IMR-90 (cell line): ENCODE measurements around the gene AGAP1. TPM values are rescaled to one million over a fixed set of nuclear protein-coding genes. Genes with fewer than 3 reads are reported as not detected.

Experiments
- ATAC-seq: fragments of 200-7000 bp; cut with Tn5 transposase; 2 replicates; pipeline ENCODE4 v1.9.1; 2020; ENCODE audit warnings: low read depth, mild to moderate bottlenecking, moderate library complexity
- BruUV-seq: library from RNA; stranded (reverse); fragments of 400-500 nt; replicated peaks from 2 replicates; lab custom pipeline; 2021; lab: Mats Ljungman, UMichigan
- CTCF ChIA-PET: fragments of 300-600 bp; formaldehyde crosslinking; extraction: SDS; loops from one replicate; lab custom pipeline; 2021; ENCODE audit warnings: antibody characterized with exemption; lab: Yijun Ruan, JAX
- POLR2A ChIA-PET: fragments of 300-600 bp; sonication (Branson Sonifier 250); formaldehyde crosslinking; loops from one replicate; lab custom pipeline; 2022; ENCODE audit warnings: antibody characterized with exemption; ENCODE audit not compliant: unreplicated experiment; lab: Charles Lee
- DNase-seq: peaks from one replicate; pipeline ENCODE4 v3.0.0; 2013
- H2AFZ ChIP-seq: replicated peaks from 2 replicates; pipeline ENCODE3; 2013; ENCODE audit warnings: low read length, mild to moderate bottlenecking; ENCODE audit not compliant: poor library complexity
- H2AK5ac ChIP-seq: 2 replicates; pipeline ENCODE4 v1.6.1; 2013; ENCODE audit warnings: low read depth, low read length, inconsistent platforms
- H2AK9ac ChIP-seq: replicated peaks from 2 replicates; pipeline ENCODE3; 2013; ENCODE audit warnings: mild to moderate bottlenecking, low read depth, low read length, moderate library complexity; ENCODE audit not compliant: poor library complexity
- H2BK120ac ChIP-seq: 2 replicates; pipeline ENCODE4 v1.6.1; 2013; ENCODE audit warnings: low read depth, low read length, inconsistent platforms
- H2BK15ac ChIP-seq: 3 replicates; pipeline ENCODE4 v1.6.1; 2013; ENCODE audit warnings: low read depth, low read length, inconsistent platforms
- H2BK20ac ChIP-seq: 2 replicates; pipeline ENCODE4 v1.6.1; 2013; ENCODE audit warnings: low read depth, mild to moderate bottlenecking, inconsistent platforms, low read length, moderate library complexity
- H2BK5ac ChIP-seq: 2 replicates; pipeline ENCODE4 v1.6.1; 2013; ENCODE audit warnings: mild to moderate bottlenecking, low read depth, low read length, inconsistent platforms; ENCODE audit not compliant: poor library complexity, severe bottlenecking
- H3K14ac ChIP-seq: replicated peaks from 2 replicates; pipeline ENCODE4 v1.6.1; 2013; ENCODE audit warnings: low read depth, low read length, inconsistent platforms
- H3K18ac ChIP-seq: 2 replicates; pipeline ENCODE4 v1.6.1; 2013; ENCODE audit warnings: low read depth, low read length, control low read depth
- H3K23ac ChIP-seq: 2 replicates; pipeline ENCODE4 v1.6.1; 2013; ENCODE audit warnings: low read depth, low read length, inconsistent platforms
- H3K27ac ChIP-seq: 2 replicates; pipeline ENCODE4 v1.5.1; 2013; ENCODE audit warnings: mild to moderate bottlenecking, control low read depth, low read length; ENCODE audit not compliant: insufficient read depth
- H3K27me3 ChIP-seq: 2 replicates; pipeline ENCODE4 v1.6.1; 2013; ENCODE audit warnings: low read length; ENCODE audit not compliant: control insufficient read depth, insufficient read depth
- H3K36me3 ChIP-seq: 2 replicates; pipeline ENCODE4 v1.6.1; 2013; ENCODE audit warnings: low read length, mixed read lengths; ENCODE audit not compliant: control insufficient read depth, insufficient read depth
- H3K4ac ChIP-seq: 2 replicates; pipeline ENCODE4 v1.6.1; 2013; ENCODE audit warnings: low read depth, low read length, inconsistent platforms
- H3K4me1 ChIP-seq: 2 replicates; pipeline ENCODE4 v1.6.1; 2013; ENCODE audit warnings: low read length, mixed read lengths; ENCODE audit not compliant: control insufficient read depth, insufficient read depth
- H3K4me2 ChIP-seq: 2 replicates; pipeline ENCODE4 v1.6.1; 2013; ENCODE audit warnings: low read depth, mild to moderate bottlenecking, control low read depth, low read length, moderate library complexity
- H3K4me3 ChIP-seq: 2 replicates; pipeline ENCODE4 v1.5.1; 2013; ENCODE audit warnings: low read depth, mild to moderate bottlenecking, control low read depth, low read length, moderate library complexity; ENCODE audit not compliant: insufficient read depth
- H3K56ac ChIP-seq: 2 replicates; pipeline ENCODE4 v1.6.1; 2013; ENCODE audit warnings: low read length, inconsistent platforms; ENCODE audit not compliant: insufficient read depth; ENCODE audit errors: extremely low read depth
- H3K79me1 ChIP-seq, 2 experiments: 2 replicates each; pipeline ENCODE4 v1.6.1; 2013; ENCODE audit warnings: low read length in 2 of 2, inconsistent platforms in 1 of 2, low read depth in 1 of 2
- H3K9ac ChIP-seq: 2 replicates; pipeline ENCODE4 v1.6.1; 2013; ENCODE audit warnings: low read depth, low read length, control low read depth
- H3K9me1 ChIP-seq: 2 replicates; pipeline ENCODE4 v1.6.1; 2013; ENCODE audit warnings: low read length, inconsistent platforms; ENCODE audit not compliant: insufficient read depth
- H3K9me3 ChIP-seq: 2 replicates; pipeline ENCODE4 v1.6.1; 2013; ENCODE audit warnings: low read length; ENCODE audit not compliant: control insufficient read depth, insufficient read depth
- H4K20me1 ChIP-seq: 2 replicates; pipeline ENCODE4 v1.6.1; 2013; ENCODE audit warnings: low read length, inconsistent platforms; ENCODE audit not compliant: insufficient read depth
- H4K5ac ChIP-seq: 2 replicates; pipeline ENCODE4 v1.6.1; 2013; ENCODE audit warnings: mild to moderate bottlenecking, low read depth, low read length, control low read depth
- H4K8ac ChIP-seq, 2 experiments: 2 replicates each; pipeline ENCODE4 v1.6.1; 2013; ENCODE audit warnings: low read depth in 2 of 2, low read length in 2 of 2, control low read depth in 1 of 2, inconsistent platforms in 1 of 2
- H4K91ac ChIP-seq: 2 replicates; pipeline ENCODE4 v1.6.1; 2013; ENCODE audit warnings: low read depth, low read length, inconsistent platforms; ENCODE audit not compliant: insufficient read depth
- BHLHE40 ChIP-seq: fragments of 150-350 bp; IDR thresholded peaks from 2 replicates; pipeline ENCODE4 v1.6.1; 2016; ENCODE audit warnings: mild to moderate bottlenecking, low read depth, low read length
- CEBPB ChIP-seq: IDR thresholded peaks from 2 replicates; pipeline ENCODE4 v1.6.1; 2012; ENCODE audit warnings: low read depth, low read length, improper control_type of control experiment
- CHD1 ChIP-seq: IDR thresholded peaks from 2 replicates; pipeline ENCODE4 v1.6.1; 2012; ENCODE audit warnings: low read depth, low read length, improper control_type of control experiment
- FOS ChIP-seq: fragments of 150-350 bp; IDR thresholded peaks from 2 replicates; pipeline ENCODE4 v1.6.1; 2016; ENCODE audit warnings: low read depth, low read length
- MAFK ChIP-seq: IDR thresholded peaks from 2 replicates; pipeline ENCODE4 v1.6.1; 2012; ENCODE audit warnings: low read depth, low read length, improper control_type of control experiment
- MAZ ChIP-seq: IDR thresholded peaks from 2 replicates; pipeline ENCODE4 v1.6.1; 2012; ENCODE audit warnings: low read depth, mild to moderate bottlenecking, low read length, improper control_type of control experiment, moderate library complexity, borderline replicate concordance
- MXI1 ChIP-seq: IDR thresholded peaks from 2 replicates; pipeline ENCODE4 v1.6.1; 2012; ENCODE audit warnings: low read depth, mild to moderate bottlenecking, low read length, moderate library complexity, borderline replicate concordance
- NFE2L2 ChIP-seq: fragments of 150-350 bp; IDR thresholded peaks from 2 replicates; pipeline ENCODE4 v1.6.1; 2016; ENCODE audit warnings: low read depth, mild to moderate bottlenecking, low read length
- RAD21 ChIP-seq: IDR thresholded peaks from 2 replicates; pipeline ENCODE4 v1.6.1; 2012; ENCODE audit warnings: low read length, improper control_type of control experiment
- RCOR1 ChIP-seq: IDR thresholded peaks from 2 replicates; pipeline ENCODE4 v1.6.1; 2012; ENCODE audit warnings: mild to moderate bottlenecking, low read length, improper control_type of control experiment; ENCODE audit not compliant: insufficient replicate concordance
- RFX5 ChIP-seq: IDR thresholded peaks from 2 replicates; pipeline ENCODE4 v1.8.0; 2012; ENCODE audit warnings: low read depth, mild to moderate bottlenecking, low read length, moderate library complexity
- SMC3 ChIP-seq: fragments of 150-350 bp; IDR thresholded peaks from 2 replicates; pipeline ENCODE4 v1.6.1; 2016; ENCODE audit warnings: low read depth, mild to moderate bottlenecking, antibody characterized with exemption, low read length, moderate library complexity
- WGBS, 2 experiments: methylation state at CpG; one replicate each; pipeline versions ENCODE4 v1.1.5 to v1.1.7; 2013; ENCODE audit warnings: missing lambda C conversion rate in 2 of 2; ENCODE audit not compliant: insufficient read length in 1 of 2; ENCODE audit errors: extremely low coverage in 2 of 2; 5-methylcytosine and 5-hydroxymethylcytosine counted together
- dilution Hi-C: fragments of 300-500 bp; cut with HindIII; formaldehyde crosslinking; loops from one replicate; pipeline ENCODE4 v1.14.3; 2018; ENCODE audit warnings: low sequenced_read_pairs; ENCODE audit not compliant: unreplicated experiment
- in situ Hi-C: fragments of 300-500 bp; cut with MboI; formaldehyde crosslinking; loops from 3 replicates; pipeline ENCODE4 v1.14.3; 2019; ENCODE audit warnings: low sequenced_read_pairs, inconsistent platforms, mixed read lengths
- intact Hi-C: fragments of 100-400 bp; cut with micrococcal nuclease; formaldehyde crosslinking; loops from 2 replicates; pipeline ENCODE4 v1.10.0; 2022
- polyA plus RNA-seq, 3 experiments: library from polyadenylated mRNA; depleted of rRNA; stranded (reverse); fragments of >200 nt; gene quantifications; 2 replicates each; pipeline ENCODE4 v1.2.3, GENCODE V29; 2012; ENCODE audit warnings: low replicate concordance in 1 of 3
- total RNA-seq: library from RNA; depleted of rRNA; stranded (reverse); fragments of >200 nt; gene quantifications from 2 replicates; pipeline ENCODE4 v1.2.3, GENCODE V29; 2012
- TF ChIP-seq, protein P1 (sequence below): conservative IDR thresholded peaks from 2 replicates; pipeline ENCODE4 v1.5.1; 2012; ENCODE audit warnings: mild to moderate bottlenecking, low read depth, low read length, improper control_type of control experiment
- TF ChIP-seq, protein P2 (sequence below): fragments of 150-350 bp; IDR thresholded peaks from 2 replicates; pipeline ENCODE4 v1.6.1; 2017; ENCODE audit warnings: mild to moderate bottlenecking, antibody characterized with exemption, low read length, low read depth
- TF ChIP-seq, protein P3 (sequence below): fragments of 150-350 bp; IDR thresholded peaks from 2 replicates; pipeline ENCODE4 v1.6.1; 2016; ENCODE audit warnings: low read depth, mild to moderate bottlenecking, low read length, moderate library complexity, borderline replicate concordance

AGAP1 gene
- total and polyA plus RNA-seq, 2 of the 4 experiments (the other 2 are of a cell fraction), result 15.1 to 16.4 TPM

DNA sequence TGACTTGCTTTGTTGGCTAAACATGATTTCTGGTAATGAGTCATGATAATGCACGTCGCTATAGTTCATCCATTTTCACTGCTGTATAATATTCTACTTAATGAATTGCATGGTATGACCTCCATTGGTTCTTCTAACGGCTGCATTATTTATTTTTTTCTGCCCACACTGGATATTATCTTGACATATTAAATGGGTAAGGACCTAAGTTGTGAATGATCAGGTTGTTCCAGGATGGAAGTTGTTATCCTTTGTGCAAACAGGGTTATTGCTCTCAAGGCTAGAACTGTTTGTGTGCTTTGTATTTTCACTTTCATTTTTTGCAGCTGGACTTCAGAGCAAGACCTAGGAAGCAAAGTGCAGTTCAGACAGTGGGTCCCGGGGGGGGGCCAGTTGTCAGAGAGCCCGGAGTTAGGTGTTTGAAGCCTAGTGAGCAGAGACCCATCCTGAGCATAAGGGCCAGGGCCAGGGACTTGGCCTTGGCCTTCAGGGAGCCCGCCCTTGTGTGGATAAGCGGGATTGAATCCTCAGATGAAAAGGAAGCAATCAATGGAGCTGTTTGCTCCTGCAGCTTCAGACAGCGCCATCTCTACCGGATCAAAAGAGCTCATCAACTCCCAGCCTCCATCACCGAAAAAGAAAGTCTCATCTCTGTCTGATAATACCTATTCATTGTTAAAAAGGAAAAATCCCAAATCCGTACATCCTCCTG, 48.2 kb downstream of the AGAP1 start:
- intact Hi-C loops, result no loop called here
- CTCF ChIA-PET, result no interaction called here
- ATAC-seq, result no peak
- no peak for TF ChIP-seq MAZ
- TF ChIP-seq SMC3, result no peak
- TF ChIP-seq RCOR1, result no peak
- no peak for TF ChIP-seq MXI1
- TF ChIP-seq, protein P1, sequence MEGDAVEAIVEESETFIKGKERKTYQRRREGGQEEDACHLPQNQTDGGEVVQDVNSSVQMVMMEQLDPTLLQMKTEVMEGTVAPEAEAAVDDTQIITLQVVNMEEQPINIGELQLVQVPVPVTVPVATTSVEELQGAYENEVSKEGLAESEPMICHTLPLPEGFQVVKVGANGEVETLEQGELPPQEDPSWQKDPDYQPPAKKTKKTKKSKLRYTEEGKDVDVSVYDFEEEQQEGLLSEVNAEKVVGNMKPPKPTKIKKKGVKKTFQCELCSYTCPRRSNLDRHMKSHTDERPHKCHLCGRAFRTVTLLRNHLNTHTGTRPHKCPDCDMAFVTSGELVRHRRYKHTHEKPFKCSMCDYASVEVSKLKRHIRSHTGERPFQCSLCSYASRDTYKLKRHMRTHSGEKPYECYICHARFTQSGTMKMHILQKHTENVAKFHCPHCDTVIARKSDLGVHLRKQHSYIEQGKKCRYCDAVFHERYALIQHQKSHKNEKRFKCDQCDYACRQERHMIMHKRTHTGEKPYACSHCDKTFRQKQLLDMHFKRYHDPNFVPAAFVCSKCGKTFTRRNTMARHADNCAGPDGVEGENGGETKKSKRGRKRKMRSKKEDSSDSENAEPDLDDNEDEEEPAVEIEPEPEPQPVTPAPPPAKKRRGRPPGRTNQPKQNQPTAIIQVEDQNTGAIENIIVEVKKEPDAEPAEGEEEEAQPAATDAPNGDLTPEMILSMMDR, result no peak
- TF ChIP-seq RAD21, result no peak
- TF ChIP-seq CHD1, result no peak
- TF ChIP-seq BHLHE40, result no peak
- TF ChIP-seq, protein P2, sequence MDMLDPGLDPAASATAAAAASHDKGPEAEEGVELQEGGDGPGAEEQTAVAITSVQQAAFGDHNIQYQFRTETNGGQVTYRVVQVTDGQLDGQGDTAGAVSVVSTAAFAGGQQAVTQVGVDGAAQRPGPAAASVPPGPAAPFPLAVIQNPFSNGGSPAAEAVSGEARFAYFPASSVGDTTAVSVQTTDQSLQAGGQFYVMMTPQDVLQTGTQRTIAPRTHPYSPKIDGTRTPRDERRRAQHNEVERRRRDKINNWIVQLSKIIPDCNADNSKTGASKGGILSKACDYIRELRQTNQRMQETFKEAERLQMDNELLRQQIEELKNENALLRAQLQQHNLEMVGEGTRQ, result no peak
- no peak for TF ChIP-seq CEBPB
- TF ChIP-seq FOS, result no peak
- TF ChIP-seq, protein P3, sequence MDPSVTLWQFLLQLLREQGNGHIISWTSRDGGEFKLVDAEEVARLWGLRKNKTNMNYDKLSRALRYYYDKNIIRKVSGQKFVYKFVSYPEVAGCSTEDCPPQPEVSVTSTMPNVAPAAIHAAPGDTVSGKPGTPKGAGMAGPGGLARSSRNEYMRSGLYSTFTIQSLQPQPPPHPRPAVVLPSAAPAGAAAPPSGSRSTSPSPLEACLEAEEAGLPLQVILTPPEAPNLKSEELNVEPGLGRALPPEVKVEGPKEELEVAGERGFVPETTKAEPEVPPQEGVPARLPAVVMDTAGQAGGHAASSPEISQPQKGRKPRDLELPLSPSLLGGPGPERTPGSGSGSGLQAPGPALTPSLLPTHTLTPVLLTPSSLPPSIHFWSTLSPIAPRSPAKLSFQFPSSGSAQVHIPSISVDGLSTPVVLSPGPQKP, result no peak
- TF ChIP-seq MAFK, result no peak
- no peak for TF ChIP-seq RFX5
- no peak for TF ChIP-seq NFE2L2

More for the DNA sequence above, 48.2 kb downstream of the AGAP1 start:
- peaks cover 74% of the 10 kb centered on the region for H4K20me1 ChIP-seq
- no peaks in the 10 kb centered on the region for H3K36me3 ChIP-seq
- H4K8ac ChIP-seq, result no peak overlapping the region
- no peak overlapping the region for H2BK120ac ChIP-seq
- no peak overlapping the region for H3K4ac ChIP-seq
- H2BK5ac ChIP-seq, result no peak overlapping the region
- peaks cover 2% of the 10 kb centered on the region; the same call in 1 of the 2 replicates for H3K4me1 ChIP-seq
- H3K9me1 ChIP-seq, result peaks cover 3% of the 10 kb centered on the region; the same call in 1 of the 2 replicates
- no peaks in the 10 kb centered on the region for H3K27me3 ChIP-seq
- no TSS peak for BruUV-seq
- H3K23ac ChIP-seq, result no peak overlapping the region
- WGBS, 2 experiments, result 100% methylated on average over 1 of the region's 11 CpGs; no CpG with 5 or more reads in 1 of the 2 experiments
- no peak overlapping the region for H3K18ac ChIP-seq
- no peak overlapping the region for H2AK5ac ChIP-seq
- no peak overlapping the region for H3K4me3 ChIP-seq
- no peaks in the 10 kb centered on the region for H3K9me3 ChIP-seq
- H3K79me1 ChIP-seq, result peaks cover 40 to 57% of the 10 kb centered on the region in 2 experiments
- in situ Hi-C loops (no loop called here), dilution Hi-C loops (no loop called here)
- DNase-seq, result no peak
- no peak overlapping the region for H2BK20ac ChIP-seq
- no peak overlapping the region for H2AK9ac ChIP-seq
- no peak overlapping the region for H3K56ac ChIP-seq
- H3K14ac ChIP-seq, result no peak overlapping the region
- no peak overlapping the region for H2BK15ac ChIP-seq
- no peak overlapping the region for H3K9ac ChIP-seq
- no peak overlapping the region for H3K27ac ChIP-seq
- no peak overlapping the region for H4K5ac ChIP-seq
- H2AFZ ChIP-seq, result no peak overlapping the region
- H4K91ac ChIP-seq, result no peak overlapping the region
- POLR2A ChIA-PET, result interaction anchor here (0.6 kb wide), 1 partner anchor 32 kb away, joined by 12 read pairs; no protein-coding TSS in a partner anchor
- H3K4me2 ChIP-seq, result no peak overlapping the region
